ENCODE data around the gene LDLRAD2.

Gene LDLRAD2

GRCh38 chr1:21794656-21795055 lies 17.4 kb upstream of the LDLRAD2 start:
- peaks cover 5% of the 10 kb centered on the region for H3K4me1 Mint-ChIP-seq
- H3K9me3 Mint-ChIP-seq = no peaks in the 10 kb centered on the region
- H3K27ac Mint-ChIP-seq (ENCODE audit: low read depth) = no peak overlapping the region
- ATAC-seq (replicated peaks; ENCODE audit: extremely low read depth, poor library complexity, severe bottlenecking) (no peak), DNase-seq (ENCODE audit: low spot score in 2 of 2) (no peak)
- peaks cover 2% of the 10 kb centered on the region for H3K36me3 Mint-ChIP-seq (ENCODE audit: insufficient read depth)
- H3K27me3 Mint-ChIP-seq = no peaks in the 10 kb centered on the region
- no peak overlapping the region for H3K4me3 Mint-ChIP-seq

GRCh38 chr1:21795075-21795474 lies 17.0 kb upstream of the LDLRAD2 start:
- Mint-ChIP-seq H3K27me3 (no peaks in the 10 kb centered on the region), H3K36me3 (ENCODE audit: insufficient read depth) (peaks cover 2% of the 10 kb centered on the region), H3K4me3 (no peak overlapping the region), H3K9me3 (no peaks in the 10 kb centered on the region), H3K4me1 (peaks cover 5% of the 10 kb centered on the region), H3K27ac (ENCODE audit: low read depth) (no peak overlapping the region)
- ATAC-seq (replicated peaks; ENCODE audit: extremely low read depth, poor library complexity, severe bottlenecking) = no peak
- no peak for DNase-seq (ENCODE audit: low spot score in 2 of 2)

DNA sequence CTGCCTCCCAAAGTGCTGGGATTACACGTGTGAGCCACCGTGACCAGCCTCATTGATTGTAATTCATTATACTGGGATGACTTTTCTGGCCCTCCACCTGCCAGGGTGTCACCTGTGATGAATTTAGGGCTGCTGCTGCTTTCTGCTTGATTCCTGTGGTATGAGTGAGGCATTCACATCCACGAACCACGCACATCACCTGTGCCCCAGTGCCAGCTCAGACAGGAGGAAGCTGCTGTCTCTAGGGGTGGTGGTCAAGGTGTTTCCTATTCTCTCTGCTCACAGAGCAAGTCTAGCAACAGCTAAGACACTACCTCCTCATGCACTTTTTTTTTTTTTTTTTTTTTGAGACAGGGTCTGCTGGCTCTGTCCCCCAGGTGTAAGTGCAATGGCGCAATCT lies 12.3 kb upstream of the LDLRAD2 start:
- Mint-ChIP-seq H3K4me1 (no peaks in the 10 kb centered on the region), H3K27me3 (peaks cover 28% of the 10 kb centered on the region), H3K27ac (ENCODE audit: low read depth) (no peak overlapping the region), H3K4me3 (no peak overlapping the region), H3K9me3 (no peaks in the 10 kb centered on the region), H3K36me3 (ENCODE audit: insufficient read depth) (no peaks in the 10 kb centered on the region)
- ATAC-seq (replicated peaks; ENCODE audit: extremely low read depth, poor library complexity, severe bottlenecking) = no peak
- no peak for DNase-seq (ENCODE audit: low spot score in 2 of 2)

DNA sequence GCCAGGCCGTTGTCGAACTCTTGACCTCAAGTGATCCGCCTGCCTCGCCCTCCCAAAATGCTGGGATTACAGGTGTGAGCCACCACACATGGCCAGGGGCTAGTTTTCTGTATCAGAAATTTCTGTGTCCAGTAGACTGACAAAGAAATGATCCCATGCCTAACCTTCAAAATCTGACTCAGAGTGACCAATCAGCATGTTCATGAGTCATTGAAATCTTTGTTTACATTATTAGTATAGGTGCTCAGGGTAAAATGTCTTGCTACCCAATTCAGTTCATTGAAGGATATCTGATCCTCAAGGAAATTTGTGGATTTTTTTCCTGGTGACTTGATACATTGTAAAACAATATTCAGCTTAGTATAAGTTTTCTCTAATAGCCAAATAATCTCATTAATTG lies 11.0 kb upstream of the LDLRAD2 start:
- ATAC-seq (replicated peaks; ENCODE audit: extremely low read depth, poor library complexity, severe bottlenecking) (no peak), DNase-seq (ENCODE audit: low spot score in 2 of 2) (no peak)
- Mint-ChIP-seq H3K4me1 (no peaks in the 10 kb centered on the region), H3K27me3 (peaks cover 29% of the 10 kb centered on the region), H3K4me3 (no peak overlapping the region), H3K36me3 (ENCODE audit: insufficient read depth) (no peaks in the 10 kb centered on the region), H3K9me3 (no peaks in the 10 kb centered on the region), H3K27ac (ENCODE audit: low read depth) (no peak overlapping the region)

DNA sequence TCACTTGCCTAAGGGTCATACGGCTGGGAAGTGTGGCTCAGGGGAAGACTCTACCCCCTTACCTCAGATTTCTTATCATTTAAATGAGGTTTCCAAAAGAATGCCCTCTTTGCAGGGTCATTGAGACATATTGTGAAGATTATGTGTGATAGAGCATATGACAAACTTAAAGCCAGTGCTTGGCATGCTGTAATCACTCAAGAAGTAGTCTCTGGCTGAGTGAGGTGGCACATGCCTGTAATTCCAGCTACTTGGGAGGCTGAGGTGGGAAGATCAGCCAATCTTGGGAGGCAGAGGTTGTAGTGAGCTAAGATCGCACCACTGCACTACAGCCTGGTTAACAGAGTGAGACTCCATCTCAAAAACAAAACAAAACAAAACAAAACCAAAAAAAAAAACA lies 7.5 kb upstream of the LDLRAD2 start:
- no peak for DNase-seq (ENCODE audit: low spot score in 2 of 2)
- Mint-ChIP-seq H3K27me3 (peaks cover 36% of the 10 kb centered on the region), H3K4me1 (no peaks in the 10 kb centered on the region), H3K9me3 (no peaks in the 10 kb centered on the region), H3K27ac (ENCODE audit: low read depth) (no peak overlapping the region), H3K4me3 (no peak overlapping the region), H3K36me3 (ENCODE audit: insufficient read depth) (no peaks in the 10 kb centered on the region)
- ATAC-seq (replicated peaks; ENCODE audit: extremely low read depth, poor library complexity, severe bottlenecking) = no peak

DNA sequence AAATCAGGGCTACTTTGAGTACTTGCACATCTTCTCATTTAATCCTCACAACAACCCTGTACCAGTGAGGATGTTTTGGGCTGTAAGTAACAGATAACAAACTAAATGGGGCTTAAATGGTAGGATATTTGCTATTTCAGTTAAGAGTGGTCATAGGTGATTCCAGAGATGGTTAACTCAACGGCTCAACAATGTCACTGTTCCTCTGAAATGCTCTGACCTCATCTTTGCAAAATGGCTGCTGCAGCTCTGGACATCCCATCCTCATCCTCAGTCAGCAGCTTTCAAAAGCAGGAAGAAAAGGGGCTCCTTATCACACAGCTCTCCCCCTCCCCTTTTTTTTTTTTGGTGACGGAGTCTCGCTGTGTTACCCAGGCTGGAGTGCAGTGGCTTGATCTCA lies 1.5 kb downstream of the LDLRAD2 start:
- no peaks in the 10 kb centered on the region for H3K4me1 Mint-ChIP-seq
- ATAC-seq (replicated peaks; ENCODE audit: extremely low read depth, poor library complexity, severe bottlenecking) (no peak), DNase-seq (ENCODE audit: low spot score in 2 of 2) (no peak)
- H3K9me3 Mint-ChIP-seq = no peaks in the 10 kb centered on the region
- no peak overlapping the region for H3K4me3 Mint-ChIP-seq
- H3K27me3 Mint-ChIP-seq = peaks cover 30% of the 10 kb centered on the region
- H3K27ac Mint-ChIP-seq (ENCODE audit: low read depth) = no peak overlapping the region
- H3K36me3 Mint-ChIP-seq (ENCODE audit: insufficient read depth) = no peaks in the 10 kb centered on the region

GRCh38 chr1:21814241-21814918 lies 2.3 kb downstream of the LDLRAD2 start:
- no peak for ATAC-seq (replicated peaks; ENCODE audit: extremely low read depth, poor library complexity, severe bottlenecking)
- no peak overlapping the region for H3K27ac Mint-ChIP-seq (ENCODE audit: low read depth)
- no peak overlapping the region for H3K4me3 Mint-ChIP-seq
- H3K36me3 Mint-ChIP-seq (ENCODE audit: insufficient read depth) = no peaks in the 10 kb centered on the region
- H3K9me3 Mint-ChIP-seq = no peaks in the 10 kb centered on the region
- H3K4me1 Mint-ChIP-seq = no peaks in the 10 kb centered on the region
- H3K27me3 Mint-ChIP-seq = peaks cover 30% of the 10 kb centered on the region
- DNase-seq (ENCODE audit: low spot score in 2 of 2) = no peak

DNA sequence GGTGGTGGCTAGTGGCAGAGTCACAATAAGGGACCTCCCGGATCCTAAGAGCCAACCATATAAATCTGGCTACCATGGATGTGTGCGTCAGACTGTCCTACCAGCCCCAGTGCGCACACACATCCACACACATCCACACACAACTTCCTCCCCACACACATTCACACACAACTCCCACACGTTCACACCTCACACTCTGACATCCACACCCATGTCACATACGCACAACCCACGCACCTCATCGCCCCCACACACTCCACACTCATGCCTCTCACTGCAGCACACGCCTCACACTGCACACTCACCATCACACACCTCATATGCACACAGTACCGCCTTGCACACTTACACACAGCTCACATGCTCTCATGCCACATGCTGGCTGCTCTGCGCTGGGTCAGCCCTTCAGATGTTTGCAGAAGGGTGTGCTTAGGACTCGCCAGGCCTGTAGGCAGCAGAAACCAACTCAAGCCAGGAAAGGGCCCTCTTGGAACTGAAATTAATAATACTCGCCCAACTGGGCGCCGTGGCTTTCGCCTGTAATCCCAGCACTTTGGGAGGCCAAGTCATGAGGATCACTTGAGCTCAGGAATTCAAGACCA lies 3.0 kb downstream of the LDLRAD2 start:
- DNase-seq (ENCODE audit: low spot score in 2 of 2) (no peak), ATAC-seq (replicated peaks; ENCODE audit: extremely low read depth, poor library complexity, severe bottlenecking) (no peak)
- Mint-ChIP-seq H3K9me3 (no peaks in the 10 kb centered on the region), H3K36me3 (ENCODE audit: insufficient read depth) (no peaks in the 10 kb centered on the region), H3K27me3 (peaks cover 30% of the 10 kb centered on the region), H3K4me3 (peak overlapping the region; percentile 1), H3K4me1 (no peaks in the 10 kb centered on the region), H3K27ac (ENCODE audit: low read depth) (no peak overlapping the region)

GRCh38 chr1:21815724-21816321 lies 3.8 kb downstream of the LDLRAD2 start:
- no peak for ATAC-seq (replicated peaks; ENCODE audit: extremely low read depth, poor library complexity, severe bottlenecking)
- Mint-ChIP-seq H3K27me3 (peaks cover 30% of the 10 kb centered on the region), H3K9me3 (no peaks in the 10 kb centered on the region), H3K4me1 (no peaks in the 10 kb centered on the region), H3K4me3 (no peak overlapping the region), H3K27ac (ENCODE audit: low read depth) (no peak overlapping the region), H3K36me3 (ENCODE audit: insufficient read depth) (no peaks in the 10 kb centered on the region)
- no peak for DNase-seq (ENCODE audit: low spot score in 2 of 2)

DNA sequence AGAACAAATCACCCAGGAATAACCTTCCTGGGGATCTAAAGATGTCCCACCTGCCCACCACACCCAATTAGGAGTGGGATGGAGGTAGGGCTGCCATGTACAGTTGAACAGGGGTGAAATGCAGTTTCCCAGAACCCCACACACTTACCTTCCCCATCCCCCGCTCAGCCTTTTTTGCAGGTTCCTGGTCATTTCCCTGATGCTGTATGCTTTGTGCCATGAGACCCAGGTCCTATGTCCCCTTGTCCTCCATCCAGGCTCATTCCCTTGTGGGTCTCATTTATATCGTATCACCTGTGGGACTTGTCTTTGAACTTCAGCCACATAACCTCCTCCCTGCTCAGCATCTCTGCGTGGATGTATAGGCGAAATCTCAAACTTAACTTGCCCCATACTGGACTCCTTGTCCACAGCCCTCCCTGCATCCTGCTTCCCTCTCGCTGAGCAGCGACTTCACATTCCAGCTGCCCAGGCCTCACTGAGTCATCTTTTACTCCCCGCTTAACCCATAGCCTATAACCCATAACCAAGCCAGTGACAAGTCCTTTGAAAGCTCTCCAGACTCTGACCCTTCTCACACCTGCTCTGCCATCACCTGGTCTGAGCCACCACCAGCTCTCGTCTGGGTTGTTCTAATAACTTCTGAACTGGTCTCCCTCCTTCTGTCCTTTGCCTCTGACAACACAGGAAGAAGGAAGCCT lies 4.7 kb downstream of the LDLRAD2 start:
- ATAC-seq (replicated peaks; ENCODE audit: extremely low read depth, poor library complexity, severe bottlenecking) (no peak), DNase-seq (ENCODE audit: low spot score in 2 of 2) (no peak)
- Mint-ChIP-seq H3K27me3 (peaks cover 22% of the 10 kb centered on the region), H3K4me1 (no peaks in the 10 kb centered on the region), H3K4me3 (no peak overlapping the region), H3K27ac (ENCODE audit: low read depth) (no peak overlapping the region), H3K9me3 (no peaks in the 10 kb centered on the region), H3K36me3 (ENCODE audit: insufficient read depth) (no peaks in the 10 kb centered on the region)

DNA sequence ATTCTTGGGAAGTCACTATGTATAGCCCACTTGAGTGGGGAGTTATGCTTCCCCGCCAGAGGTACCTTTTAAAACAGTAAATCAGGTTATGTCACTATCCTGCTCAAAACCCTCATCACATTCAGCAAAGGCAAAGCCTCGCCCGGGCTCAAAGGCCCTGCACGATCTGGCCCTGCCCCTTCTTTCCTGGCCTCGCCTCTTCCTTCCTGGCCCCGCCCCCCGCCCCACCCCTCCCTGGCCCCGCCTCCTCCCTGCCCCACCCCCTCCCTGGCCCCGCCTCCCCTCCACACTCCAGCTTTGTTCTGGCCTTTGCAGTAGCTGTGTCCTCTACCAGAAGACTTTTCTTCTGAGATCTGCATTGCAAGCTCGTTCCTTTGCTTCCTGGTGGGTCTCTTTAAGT lies 6.6 kb downstream of the LDLRAD2 start:
- no peak overlapping the region for H3K4me3 Mint-ChIP-seq
- DNase-seq (ENCODE audit: low spot score in 2 of 2) (no peak), ATAC-seq (replicated peaks; ENCODE audit: extremely low read depth, poor library complexity, severe bottlenecking) (no peak)
- H3K27ac Mint-ChIP-seq (ENCODE audit: low read depth) = no peak overlapping the region
- H3K4me1 Mint-ChIP-seq = no peaks in the 10 kb centered on the region
- no peaks in the 10 kb centered on the region for H3K36me3 Mint-ChIP-seq (ENCODE audit: insufficient read depth)
- no peaks in the 10 kb centered on the region for H3K9me3 Mint-ChIP-seq
- peaks cover 5% of the 10 kb centered on the region for H3K27me3 Mint-ChIP-seq

GRCh38 chr1:21820597-21821232 lies 8.7 kb downstream of the LDLRAD2 start:
- no peak for ATAC-seq (replicated peaks; ENCODE audit: extremely low read depth, poor library complexity, severe bottlenecking)
- H3K4me3 Mint-ChIP-seq = no peak overlapping the region
- peaks cover 7% of the 10 kb centered on the region for H3K27me3 Mint-ChIP-seq
- no peaks in the 10 kb centered on the region for H3K4me1 Mint-ChIP-seq
- no peak for DNase-seq (ENCODE audit: low spot score in 2 of 2)
- no peaks in the 10 kb centered on the region for H3K9me3 Mint-ChIP-seq
- no peak overlapping the region for H3K27ac Mint-ChIP-seq (ENCODE audit: low read depth)
- H3K36me3 Mint-ChIP-seq (ENCODE audit: insufficient read depth) = no peaks in the 10 kb centered on the region
